ENCODE data around the gene IRS1.

Gene IRS1

GRCh38 chr2:226705965-226706364 lies 93.7 kb downstream of the IRS1 start:
- in situ Hi-C loops (cut with MboI; ENCODE audit: low pct_unique_long_range_greater_than_20kb, low sequenced_read_pairs): no loop called here
- no peak for DNase-seq

GRCh38 chr2:226705133-226705886 lies 94.3 kb downstream of the IRS1 start:
- DNase-seq: no peak
- in situ Hi-C loops (cut with MboI; ENCODE audit: low pct_unique_long_range_greater_than_20kb, low sequenced_read_pairs): no loop called here

DNA sequence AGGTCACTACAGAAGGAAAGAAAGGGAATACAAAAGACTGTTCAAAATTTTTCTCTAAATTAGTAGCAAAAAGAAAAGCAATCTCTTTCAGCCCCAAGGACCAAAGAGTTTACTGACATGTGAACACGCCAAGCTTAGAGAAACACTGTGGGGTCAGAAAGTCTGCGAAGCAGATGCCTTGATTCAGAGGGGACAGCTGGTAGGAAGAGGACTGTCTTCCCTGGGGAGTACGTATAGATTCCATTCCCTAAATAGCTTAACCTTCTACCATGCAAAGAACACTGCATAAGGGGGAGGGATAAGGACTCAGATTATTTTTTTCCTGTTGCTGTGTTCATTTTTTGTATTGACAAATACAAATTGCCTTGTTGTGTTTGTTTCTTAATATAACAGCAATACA lies 96.1 kb downstream of the IRS1 start:
- in situ Hi-C loops (cut with MboI; ENCODE audit: low pct_unique_long_range_greater_than_20kb, low sequenced_read_pairs): no loop called here
- no peak for DNase-seq

DNA sequence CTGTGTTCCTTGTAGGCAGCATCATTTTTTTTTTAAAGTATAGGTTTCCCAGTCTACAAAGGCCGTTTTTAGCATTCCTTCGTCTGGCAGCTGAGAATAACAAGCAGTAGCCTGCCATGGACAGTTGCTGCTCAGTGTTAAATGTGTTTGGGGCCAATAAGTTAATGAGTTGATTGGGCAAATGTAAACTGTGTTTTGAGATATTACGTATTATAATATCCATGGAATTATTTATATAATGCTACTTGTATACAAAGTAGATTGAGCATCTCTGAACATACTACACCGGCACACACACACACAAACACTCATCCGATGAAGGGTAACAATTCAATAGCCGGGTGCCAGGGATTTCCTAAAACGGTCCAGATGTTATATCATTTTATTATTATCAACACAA lies 97.2 kb downstream of the IRS1 start:
- no peak for DNase-seq
- in situ Hi-C loops (cut with MboI; ENCODE audit: low pct_unique_long_range_greater_than_20kb, low sequenced_read_pairs): no loop called here

DNA sequence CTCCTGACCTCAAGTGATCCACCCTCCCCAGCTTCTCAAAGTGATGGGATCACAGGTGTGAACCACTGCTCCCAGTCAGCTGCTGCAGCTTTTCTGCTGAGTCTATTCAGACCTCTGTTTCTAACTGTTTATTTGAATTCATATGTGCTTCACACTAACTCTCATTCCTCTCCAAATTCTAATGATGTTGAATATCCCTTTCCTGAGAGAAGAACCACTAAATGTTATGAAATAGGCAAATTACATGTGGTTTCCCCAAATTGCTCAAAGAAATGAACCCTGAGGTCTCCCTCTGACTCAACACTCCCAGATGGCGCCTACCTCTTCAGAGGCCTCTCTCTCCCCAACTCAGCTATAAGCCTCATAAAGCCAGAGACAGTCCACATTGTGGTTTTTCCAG lies 98.6 kb downstream of the IRS1 start:
- in situ Hi-C loops (cut with MboI; ENCODE audit: low pct_unique_long_range_greater_than_20kb, low sequenced_read_pairs): no loop called here
- DNase-seq: peak; percentile 4

GRCh38 chr2:226699321-226699720 lies 100.3 kb downstream of the IRS1 start:
- in situ Hi-C loops (cut with MboI; ENCODE audit: low pct_unique_long_range_greater_than_20kb, low sequenced_read_pairs): no loop called here
- DNase-seq: no peak

DNA sequence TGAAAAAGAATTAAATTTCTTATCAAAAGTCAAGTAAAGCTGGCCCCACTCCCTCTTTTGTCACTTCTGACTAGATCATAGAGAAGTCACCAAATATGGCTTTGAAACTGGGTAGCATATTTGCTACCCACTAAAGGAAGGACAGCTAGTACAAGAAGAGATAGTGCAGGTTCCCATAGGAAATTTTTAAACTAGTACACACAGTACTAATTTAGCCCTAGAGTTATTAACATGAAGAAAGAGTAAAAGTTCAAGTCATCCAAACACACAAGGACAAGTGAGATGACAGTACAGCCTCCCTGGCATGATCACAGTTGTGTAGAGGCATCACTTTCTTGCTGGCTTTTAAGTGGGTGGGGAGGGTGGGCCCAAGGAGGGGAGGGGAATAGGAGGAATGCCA lies 100.9 kb downstream of the IRS1 start:
- DNase-seq: no peak
- in situ Hi-C loops (cut with MboI; ENCODE audit: low pct_unique_long_range_greater_than_20kb, low sequenced_read_pairs): no loop called here

DNA sequence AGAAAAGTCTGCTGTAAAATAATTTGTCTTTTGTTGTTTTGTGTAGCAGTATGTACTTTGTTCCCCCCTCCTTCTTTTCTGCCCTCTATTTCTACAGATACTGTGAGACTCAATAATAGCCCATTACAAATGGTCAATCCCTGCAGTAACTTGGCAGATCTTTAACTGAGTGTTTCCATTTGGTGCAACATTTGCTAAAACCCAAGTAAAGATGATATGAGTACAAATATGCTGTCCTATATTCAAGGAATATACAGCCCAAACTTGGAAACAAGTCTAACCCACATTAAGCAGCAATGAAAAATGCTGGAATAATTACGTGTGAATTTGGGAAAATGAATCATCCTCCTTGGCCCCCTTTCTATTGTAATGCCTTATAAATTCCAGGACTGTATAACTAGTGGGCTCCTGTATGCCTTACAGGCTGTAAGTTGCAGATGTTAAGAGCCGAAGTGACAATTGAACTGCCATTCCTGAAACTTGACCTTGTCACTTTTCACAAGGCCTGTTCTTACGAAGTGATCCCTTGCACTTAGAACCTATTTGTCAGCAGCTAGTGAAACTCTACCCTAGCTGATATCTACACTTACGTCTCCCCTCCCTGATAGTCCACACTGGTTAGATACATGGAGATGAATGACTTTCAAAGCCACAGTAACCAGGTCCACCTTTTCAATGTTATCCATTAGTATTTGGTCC lies 104.9 kb downstream of the IRS1 start:
- DNase-seq: no peak
- in situ Hi-C loops (cut with MboI; ENCODE audit: low pct_unique_long_range_greater_than_20kb, low sequenced_read_pairs): no loop called here

- in situ Hi-C loops (cut with MboI; ENCODE audit: low pct_unique_long_range_greater_than_20kb, low sequenced_read_pairs): no loop called here
- no peak for DNase-seq
Observed at GRCh38 chr2:226694149-226694548, 105.5 kb downstream of the IRS1 start.

- in situ Hi-C loops (cut with MboI; ENCODE audit: low pct_unique_long_range_greater_than_20kb, low sequenced_read_pairs): no loop called here
- DNase-seq: no peak
Observed at GRCh38 chr2:226693521-226693920, 106.1 kb downstream of the IRS1 start.

DNA sequence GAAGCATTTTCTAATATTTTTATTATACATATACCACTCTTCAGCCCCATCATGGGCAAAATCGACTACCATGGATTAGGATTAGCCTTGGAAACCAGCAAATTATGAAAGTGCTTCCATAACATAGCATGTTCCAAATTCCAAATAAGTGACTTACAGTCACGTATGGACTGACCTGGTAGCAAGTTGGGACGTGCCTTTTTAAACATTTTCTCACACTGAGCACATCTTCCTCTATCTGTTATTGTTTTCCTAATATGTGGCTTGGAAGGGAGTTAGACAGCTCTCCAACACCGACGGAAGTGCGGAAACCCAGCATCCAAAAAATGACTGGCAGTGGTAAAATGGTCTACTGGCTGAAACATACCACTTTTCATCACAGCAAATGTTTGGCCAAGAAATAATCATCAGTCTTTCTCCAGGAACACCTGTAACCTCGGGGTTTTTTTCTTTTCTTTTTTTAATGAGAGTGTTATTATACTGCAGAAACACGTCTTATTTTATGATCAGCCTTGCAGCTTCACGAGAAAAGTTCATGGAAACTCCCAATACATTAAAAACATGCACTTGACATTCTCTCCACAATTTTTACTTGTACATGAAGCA lies 107.0 kb downstream of the IRS1 start:
- DNase-seq: no peak
- in situ Hi-C loops (cut with MboI; ENCODE audit: low pct_unique_long_range_greater_than_20kb, low sequenced_read_pairs): no loop called here

GRCh38 chr2:226691255-226691654 lies 108.4 kb downstream of the IRS1 start:
- in situ Hi-C loops (cut with MboI; ENCODE audit: low pct_unique_long_range_greater_than_20kb, low sequenced_read_pairs): no loop called here
- DNase-seq: no peak

DNA sequence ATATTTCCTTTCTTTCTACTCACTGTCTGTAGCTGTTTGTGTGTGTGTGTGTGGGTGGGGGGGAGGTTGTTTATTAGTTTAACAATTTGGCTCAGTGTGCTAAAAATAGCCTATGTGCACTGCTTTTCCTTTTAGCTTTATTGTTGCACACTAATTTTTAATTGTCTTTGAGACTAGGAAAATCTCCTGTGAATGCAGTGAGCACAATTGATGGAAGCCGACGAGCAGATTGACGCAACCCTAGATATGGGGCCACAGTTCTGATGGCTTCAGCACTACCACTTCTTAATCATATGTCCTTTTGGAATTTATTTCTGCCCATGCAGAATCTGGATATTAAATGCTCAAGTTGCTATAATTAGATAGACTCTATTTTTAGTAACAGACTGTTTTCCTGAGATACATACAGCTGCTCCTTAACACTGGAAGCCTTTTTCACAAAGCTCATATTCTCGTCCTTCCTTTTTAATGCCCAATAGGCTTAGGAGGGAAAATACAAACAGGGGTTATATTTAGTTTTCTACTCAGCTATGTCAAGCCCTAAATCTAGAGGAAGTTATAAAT lies 109.1 kb downstream of the IRS1 start:
- no peak for DNase-seq
- in situ Hi-C loops (cut with MboI; ENCODE audit: low pct_unique_long_range_greater_than_20kb, low sequenced_read_pairs): no loop called here

GRCh38 chr2:226687641-226688253 lies 111.9 kb downstream of the IRS1 start:
- in situ Hi-C loops (cut with MboI; ENCODE audit: low pct_unique_long_range_greater_than_20kb, low sequenced_read_pairs): no loop called here
- DNase-seq: no peak

- in situ Hi-C loops (cut with MboI; ENCODE audit: low pct_unique_long_range_greater_than_20kb, low sequenced_read_pairs): no loop called here
- DNase-seq: no peak
Observed at GRCh38 chr2:226684563-226684959, 115.1 kb downstream of the IRS1 start.

DNA sequence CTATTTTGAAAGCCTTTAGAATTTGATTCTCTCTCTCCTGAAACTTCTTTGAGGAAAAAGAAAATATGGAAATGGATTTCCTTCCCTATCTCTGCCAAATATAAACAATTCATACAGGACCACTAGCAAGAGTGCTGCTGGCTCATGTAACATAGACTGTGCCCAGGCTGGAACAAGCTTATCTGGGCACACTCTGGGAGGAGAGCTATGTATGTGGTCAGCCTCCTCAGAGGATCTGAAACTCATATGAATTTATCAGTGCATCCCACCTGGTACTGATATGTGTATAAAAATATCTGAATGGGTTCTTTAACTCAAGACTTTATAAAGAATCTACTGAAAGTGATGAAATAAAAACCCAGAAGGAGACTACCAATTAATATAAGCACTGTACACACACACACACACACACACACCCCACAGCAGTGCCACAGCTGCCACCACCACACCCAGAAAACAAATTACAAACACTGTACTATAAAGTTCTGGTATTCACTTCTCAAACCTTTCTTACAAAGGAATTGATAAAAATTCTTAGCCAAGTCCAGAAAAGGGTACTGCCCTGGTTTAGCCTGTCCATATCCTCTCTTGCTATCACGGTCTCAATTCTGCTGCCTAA lies 115.6 kb downstream of the IRS1 start:
- in situ Hi-C loops (cut with MboI; ENCODE audit: low pct_unique_long_range_greater_than_20kb, low sequenced_read_pairs): no loop called here
- DNase-seq: no peak

DNA sequence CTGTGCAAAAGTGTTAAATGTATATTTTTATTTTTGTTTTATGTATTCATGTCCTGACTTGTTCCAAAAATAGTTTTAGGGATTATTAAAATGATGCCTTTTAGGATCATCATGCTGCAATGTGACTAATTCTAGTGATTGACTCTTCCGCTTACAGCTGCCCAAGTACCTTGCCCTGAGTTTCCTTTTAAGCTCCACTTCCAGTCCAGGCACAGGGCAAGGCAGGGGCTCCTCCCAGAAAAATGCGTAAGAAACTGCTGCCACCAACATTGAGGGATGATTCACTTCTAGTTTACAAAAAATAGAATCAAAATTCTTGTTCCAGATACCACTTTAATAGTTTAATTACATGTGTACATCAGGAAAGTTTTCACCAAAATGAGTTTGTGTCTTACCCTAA lies 116.4 kb downstream of the IRS1 start:
- in situ Hi-C loops (cut with MboI; ENCODE audit: low pct_unique_long_range_greater_than_20kb, low sequenced_read_pairs): no loop called here
- no peak for DNase-seq

Data from KBM-7 (cell line).